ENCODE data around the gene REG1B. TPM values are rescaled to one million over a fixed set of nuclear protein-coding genes. Genes with fewer than 3 reads are reported as not detected.
"Not testable (repeated sequence)": the region's sequence is repeated elsewhere in the genome, so short reads cannot be mapped to it uniquely, and the experiment has no call there.

REG1B gene
- total RNA-seq, 2 experiments from 2014 or later, result not detected

DNA sequence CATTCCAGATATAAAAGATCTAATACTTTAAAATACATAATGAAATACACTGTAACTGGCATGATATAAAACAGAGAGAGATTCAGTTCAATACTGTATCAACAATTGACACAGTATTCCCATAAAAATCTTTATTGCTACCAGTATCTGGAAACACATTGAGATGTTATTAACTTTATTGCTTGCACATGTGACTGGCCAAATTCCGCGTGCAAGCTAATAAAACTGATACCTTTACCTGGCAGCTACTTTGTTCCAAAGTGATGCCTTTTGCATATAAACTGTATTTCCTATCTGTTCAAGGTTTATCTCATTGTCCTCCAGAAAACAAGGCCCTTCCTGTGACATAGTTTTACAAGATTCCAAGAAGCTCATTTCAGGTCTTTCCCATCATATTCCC lies 15.4 kb upstream of the REG1B start:
- H3K4me3 Mint-ChIP-seq, result no peak overlapping the region
- H3K36me3 Mint-ChIP-seq, result no peaks in the 10 kb centered on the region
- peaks cover 6% of the 10 kb centered on the region for H3K9me3 Mint-ChIP-seq
- H3K4me1 Mint-ChIP-seq, result no peaks in the 10 kb centered on the region
- POLR2A ChIA-PET, result no interaction called here
- H3K27me3 Mint-ChIP-seq, result no peaks in the 10 kb centered on the region
- DNase-seq, result no peak
- no peak for ATAC-seq (ENCODE audit: low read depth)
- H3K27ac Mint-ChIP-seq, result no peak overlapping the region

- DNase-seq (no peak), ATAC-seq (ENCODE audit: low read depth) (no peak)
- H3K27me3 Mint-ChIP-seq, result no peaks in the 10 kb centered on the region
- H3K27ac Mint-ChIP-seq, result no peak overlapping the region
- no peaks in the 10 kb centered on the region for H3K36me3 Mint-ChIP-seq
- H3K4me1 Mint-ChIP-seq, result no peaks in the 10 kb centered on the region
- POLR2A ChIA-PET, result no interaction called here
- H3K9me3 Mint-ChIP-seq, result peaks cover 8% of the 10 kb centered on the region
- no peak overlapping the region for H3K4me3 Mint-ChIP-seq
These were observed 13.2 kb upstream of the REG1B start for GRCh38 chr2:79101024-79101423.

DNA sequence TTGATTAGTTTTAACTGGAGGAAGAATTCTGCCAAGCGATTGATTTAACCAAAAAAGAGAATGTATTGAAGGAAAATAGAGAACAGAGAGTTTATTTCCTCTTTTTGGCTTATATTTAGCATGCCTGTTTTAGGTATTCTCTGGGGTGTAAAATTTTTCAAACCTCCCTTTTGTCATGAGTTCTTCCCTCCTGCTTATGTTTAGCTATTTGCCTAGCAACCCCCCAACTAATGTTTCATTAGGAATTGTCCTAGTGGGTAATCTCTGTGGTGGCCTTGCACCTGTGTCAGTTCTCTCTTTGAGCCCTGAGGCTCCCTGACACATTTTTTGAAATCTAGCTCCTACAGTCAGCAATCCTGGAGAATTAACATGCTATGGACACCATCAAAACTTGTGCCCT lies 12.5 kb upstream of the REG1B start:
- POLR2A ChIA-PET, result no interaction called here
- Mint-ChIP-seq H3K27me3 (no peaks in the 10 kb centered on the region), H3K4me1 (no peaks in the 10 kb centered on the region), H3K9me3 (peaks cover 8% of the 10 kb centered on the region), H3K4me3 (no peak overlapping the region), H3K36me3 (no peaks in the 10 kb centered on the region), H3K27ac (no peak overlapping the region)
- DNase-seq (no peak), ATAC-seq (ENCODE audit: low read depth) (no peak)

- no peak for ATAC-seq (ENCODE audit: low read depth)
- Mint-ChIP-seq H3K27me3 (no peaks in the 10 kb centered on the region), H3K4me1 (no peaks in the 10 kb centered on the region), H3K9me3 (peaks cover 8% of the 10 kb centered on the region), H3K27ac (no peak overlapping the region), H3K36me3 (no peaks in the 10 kb centered on the region), H3K4me3 (no peak overlapping the region)
- no peak for DNase-seq
- POLR2A ChIA-PET, result no interaction called here
These were observed 11.4 kb upstream of the REG1B start for GRCh38 chr2:79099140-79099686.

DNA sequence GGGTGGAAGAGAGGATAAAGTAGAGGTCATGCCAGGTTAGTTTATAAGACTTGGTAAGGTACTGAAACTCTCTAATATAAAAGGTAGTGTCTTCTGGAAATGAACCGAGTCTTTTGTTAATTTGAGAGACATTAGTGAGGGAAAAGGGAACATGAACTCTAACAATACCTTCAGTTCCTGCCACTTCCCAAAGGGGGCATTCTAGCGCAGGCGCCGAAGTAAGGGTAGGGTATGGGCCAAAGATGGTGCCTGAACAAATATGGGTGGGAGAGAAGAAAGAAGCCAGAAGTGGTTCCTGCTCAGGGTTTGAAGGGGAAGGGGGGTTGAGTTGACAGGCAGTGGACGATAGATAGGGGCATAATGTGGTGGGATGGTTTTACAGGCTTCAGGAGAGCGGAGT lies 10.1 kb upstream of the REG1B start:
- H3K9me3 Mint-ChIP-seq, result peaks cover 8% of the 10 kb centered on the region

GRCh38 chr2:79090693-79091092 lies 2.9 kb upstream of the REG1B start:
- POLR2A ChIA-PET, result no interaction called here
- Mint-ChIP-seq H3K4me3 (no peak overlapping the region), H3K4me1 (no peaks in the 10 kb centered on the region), H3K36me3 (no peaks in the 10 kb centered on the region), H3K9me3 (peaks cover 5% of the 10 kb centered on the region), H3K27ac (no peak overlapping the region), H3K27me3 (no peaks in the 10 kb centered on the region)
- no peak for ATAC-seq (ENCODE audit: low read depth)
- no peak for DNase-seq

More for the DNA sequence above, 10.1 kb upstream of the REG1B start:
- Mint-ChIP-seq H3K4me1 (no peaks in the 10 kb centered on the region), H3K27ac (no peak overlapping the region), H3K36me3 (no peaks in the 10 kb centered on the region), H3K27me3 (no peaks in the 10 kb centered on the region), H3K4me3 (no peak overlapping the region)
- no peak for DNase-seq
- POLR2A ChIA-PET, result no interaction called here
- ATAC-seq (ENCODE audit: low read depth), result no peak

DNA sequence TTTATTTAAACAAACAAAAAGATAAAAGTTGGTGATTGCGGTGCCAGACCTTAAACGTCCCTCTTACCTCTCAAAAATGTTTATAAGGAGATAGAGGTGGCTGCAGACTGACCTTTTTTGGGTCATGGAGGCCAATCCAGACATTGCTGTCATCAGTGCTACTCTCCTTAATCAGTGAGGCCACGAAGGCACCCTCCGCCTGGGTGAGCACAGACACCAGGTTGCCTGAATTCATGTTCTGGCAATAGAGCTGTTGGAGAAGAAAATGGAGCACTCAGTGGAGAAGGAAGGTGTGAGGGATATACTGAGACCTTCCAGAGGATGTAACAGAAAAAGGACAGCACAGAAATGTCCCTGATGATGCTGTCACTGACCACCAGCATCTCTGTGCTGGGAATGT lies 1.5 kb downstream of the REG1B start:
- DNase-seq, result no peak

DNA sequence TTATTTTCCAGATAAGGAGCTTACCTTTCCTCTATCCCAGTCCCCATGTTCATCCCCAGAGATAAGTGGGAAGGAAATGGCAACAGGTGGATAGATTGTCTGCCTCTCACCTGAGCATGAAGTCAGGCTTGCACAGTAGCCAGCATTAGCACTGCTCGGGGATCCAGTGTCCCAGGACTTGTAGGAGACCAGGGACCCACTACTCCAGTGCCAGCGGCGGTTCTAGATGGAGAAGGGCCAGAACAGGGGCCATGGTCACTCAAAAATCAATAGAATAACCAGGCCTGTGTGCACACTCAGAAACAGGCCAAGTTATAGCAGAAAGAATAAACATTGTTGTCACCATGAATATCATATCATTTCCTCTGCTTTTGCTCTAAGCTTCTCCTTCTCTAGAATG lies 2.4 kb downstream of the REG1B start:
- Mint-ChIP-seq H3K9me3 (peaks cover 6% of the 10 kb centered on the region), H3K4me3 (no peak overlapping the region), H3K27me3 (no peaks in the 10 kb centered on the region), H3K36me3 (no peaks in the 10 kb centered on the region), H3K4me1 (no peaks in the 10 kb centered on the region), H3K27ac (no peak overlapping the region)
- POLR2A ChIA-PET, result no interaction called here
- no peak for ATAC-seq (ENCODE audit: low read depth)
- no peak for DNase-seq

More for the DNA sequence above, 1.5 kb downstream of the REG1B start:
- no peak overlapping the region for H3K27ac Mint-ChIP-seq
- POLR2A ChIA-PET, result no interaction called here
- no peaks in the 10 kb centered on the region for H3K36me3 Mint-ChIP-seq
- no peaks in the 10 kb centered on the region for H3K4me1 Mint-ChIP-seq
- no peaks in the 10 kb centered on the region for H3K27me3 Mint-ChIP-seq
- no peak for ATAC-seq (ENCODE audit: low read depth)
- peaks cover 5% of the 10 kb centered on the region for H3K9me3 Mint-ChIP-seq
- H3K4me3 Mint-ChIP-seq, result no peak overlapping the region

GRCh38 chr2:79084495-79085135 lies 3.2 kb downstream of the REG1B start:
- POLR2A ChIA-PET, result no interaction called here
- Mint-ChIP-seq H3K4me1 (no peaks in the 10 kb centered on the region), H3K9me3 (peaks cover 6% of the 10 kb centered on the region), H3K27ac (no peak overlapping the region), H3K36me3 (no peaks in the 10 kb centered on the region), H3K27me3 (no peaks in the 10 kb centered on the region), H3K4me3 (no peak overlapping the region)
- DNase-seq, result no peak
- ATAC-seq (ENCODE audit: low read depth), result no peak

- Mint-ChIP-seq H3K4me1 (no peaks in the 10 kb centered on the region), H3K27me3 (no peaks in the 10 kb centered on the region), H3K9me3 (peaks cover 6% of the 10 kb centered on the region), H3K36me3 (no peaks in the 10 kb centered on the region), H3K4me3 (no peak overlapping the region), H3K27ac (no peak overlapping the region)
- POLR2A ChIA-PET, result no interaction called here
- ATAC-seq (ENCODE audit: low read depth), result no peak
- DNase-seq, result no peak
These were observed 4.1 kb downstream of the REG1B start for GRCh38 chr2:79083597-79084251.

- no peak for DNase-seq
- H3K27ac Mint-ChIP-seq, result no peak overlapping the region
- POLR2A ChIA-PET, result no interaction called here
- no peaks in the 10 kb centered on the region for H3K36me3 Mint-ChIP-seq
- no peak overlapping the region for H3K4me3 Mint-ChIP-seq
- ATAC-seq (ENCODE audit: low read depth), result no peak
- no peaks in the 10 kb centered on the region for H3K27me3 Mint-ChIP-seq
- peaks cover 6% of the 10 kb centered on the region for H3K9me3 Mint-ChIP-seq
- H3K4me1 Mint-ChIP-seq, result no peaks in the 10 kb centered on the region
These were observed 4.8 kb downstream of the REG1B start for GRCh38 chr2:79082987-79083386.

DNA sequence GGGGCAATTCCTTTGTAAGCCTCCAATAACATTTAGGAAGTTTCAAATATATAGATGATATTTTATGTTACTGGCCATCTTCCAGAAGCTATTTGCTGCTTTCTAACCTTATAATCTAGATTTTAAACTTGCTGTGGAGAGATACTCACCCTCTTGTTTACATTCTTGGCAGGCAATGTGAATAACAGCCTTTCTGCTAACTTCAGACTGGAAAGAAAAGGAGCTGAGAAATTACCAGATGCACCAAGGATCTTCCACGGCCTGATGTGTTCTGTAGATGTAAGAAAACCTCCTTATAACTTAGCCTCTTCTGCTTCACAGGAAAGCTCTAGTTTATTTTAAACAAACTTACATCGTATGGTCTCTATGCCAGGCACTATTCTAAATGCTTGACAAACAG lies 16.7 kb downstream of the REG1B start:
- ATAC-seq (ENCODE audit: low read depth) (no peak), DNase-seq (no peak)
- Mint-ChIP-seq H3K27ac (no peak overlapping the region), H3K4me1 (no peaks in the 10 kb centered on the region), H3K9me3 (peaks cover 9% of the 10 kb centered on the region), H3K27me3 (no peaks in the 10 kb centered on the region), H3K4me3 (no peak overlapping the region), H3K36me3 (no peaks in the 10 kb centered on the region)
- POLR2A ChIA-PET, result no interaction called here

- Mint-ChIP-seq H3K9me3 (peaks cover 3% of the 10 kb centered on the region), H3K4me1 (no peaks in the 10 kb centered on the region), H3K27ac (no peak overlapping the region), H3K27me3 (no peaks in the 10 kb centered on the region), H3K4me3 (no peak overlapping the region), H3K36me3 (no peaks in the 10 kb centered on the region)
- ATAC-seq (ENCODE audit: low read depth), result no peak
- no peak for DNase-seq
- POLR2A ChIA-PET, result no interaction called here
These were observed 22.6 kb downstream of the REG1B start for GRCh38 chr2:79065201-79065600.

- H3K27me3 Mint-ChIP-seq; H3K4me3 Mint-ChIP-seq; H3K36me3 Mint-ChIP-seq; ATAC-seq (ENCODE audit: low read depth); H3K4me1 Mint-ChIP-seq; POLR2A ChIA-PET; H3K27ac Mint-ChIP-seq; H3K9me3 Mint-ChIP-seq; DNase-seq: not testable (repeated sequence)
These were observed 33.0 kb downstream of the REG1B start for GRCh38 chr2:79054769-79055168.

Data from activated naive CD8-positive, alpha-beta T cell treated with anti-CD3 and anti-CD28 coated beads, Interleukin-2, amount 10 ng/mL, durations not matched to agents 7 days and 5 days (primary cell).